A673 (cell line): ENCODE measurements around the gene CPA5. TPM values are rescaled to one million over a fixed set of nuclear protein-coding genes. Genes with fewer than 3 reads are reported as not detected.

Experiments
- BruUV-seq: library from RNA; stranded (reverse); fragments of 400-500 nt; replicated peaks from 2 replicates; lab custom pipeline; 2021; lab: Mats Ljungman, UMichigan
- CTCF ChIA-PET: fragments of 300-600 bp; sonication (Branson Sonifier 250); formaldehyde crosslinking; loops from one replicate; lab custom pipeline; 2022; ENCODE audit warnings: antibody characterized with exemption; lab: Charles Lee
- POLR2A ChIA-PET: fragments of 300-600 bp; sonication (Branson Sonifier 250); formaldehyde crosslinking; loops from one replicate; lab custom pipeline; 2022; ENCODE audit warnings: antibody characterized with exemption; ENCODE audit not compliant: low non-redundant PET; lab: Charles Lee
- DNase-seq: peaks from one replicate; pipeline ENCODE4 v3.0.0-alpha.2; 2015; ENCODE audit warnings: low spot score
- H3K27ac ChIP-seq: fragments of 200-600 bp; sonication (generic); 2 replicates; pipeline ENCODE4 v1.5.1; 2016; ENCODE audit warnings: mixed run types, low read depth, mild to moderate bottlenecking, mixed read lengths, antibody characterized with exemption, low read length; ENCODE audit not compliant: poor library complexity, severe bottlenecking
- H3K27me3 ChIP-seq: fragments of 200-600 bp; sonication (generic); replicated peaks from 2 replicates; pipeline ENCODE4 v1.6.1; 2017; ENCODE audit warnings: mixed run types, low read depth, mild to moderate bottlenecking, mixed read lengths, antibody characterized with exemption, low read length; ENCODE audit not compliant: insufficient read depth, poor library complexity
- H3K36me3 ChIP-seq: fragments of 200-600 bp; sonication (generic); 2 replicates; pipeline ENCODE4 v1.6.1; 2016; ENCODE audit warnings: mixed run types, mild to moderate bottlenecking, mixed read lengths, antibody characterized with exemption, low read length; ENCODE audit not compliant: insufficient read depth, poor library complexity, severe bottlenecking
- H3K4me1 ChIP-seq: fragments of 200-600 bp; sonication (generic); 2 replicates; pipeline ENCODE4 v1.6.1; 2017; ENCODE audit warnings: mixed run types, mild to moderate bottlenecking, mixed read lengths, antibody characterized with exemption, low read length; ENCODE audit not compliant: insufficient read depth, poor library complexity, severe bottlenecking
- H3K4me3 ChIP-seq: fragments of 200-600 bp; sonication (generic); 2 replicates; pipeline ENCODE4 v1.5.1; 2016; ENCODE audit warnings: low read depth, mixed run types, mild to moderate bottlenecking, mixed read lengths, low read length; ENCODE audit not compliant: poor library complexity, severe bottlenecking
- H3K9me3 ChIP-seq: fragments of 200-600 bp; sonication (generic); 2 replicates; pipeline ENCODE4 v1.6.1; 2016; ENCODE audit warnings: mixed run types, low read depth, mild to moderate bottlenecking, mixed read lengths, antibody characterized with exemption, low read length; ENCODE audit not compliant: poor library complexity, severe bottlenecking
- EZH2 ChIP-seq: fragments of 200-600 bp; sonication (generic); IDR thresholded peaks from 2 replicates; pipeline ENCODE4 v1.6.1; 2017; ENCODE audit warnings: borderline replicate concordance, low read depth, mild to moderate bottlenecking, mixed read lengths, antibody characterized with exemption, low read length; ENCODE audit not compliant: poor library complexity, severe bottlenecking
- intact Hi-C: fragments of 100-400 bp; cut with micrococcal nuclease; formaldehyde crosslinking; loops from one replicate; pipeline ENCODE4 v1.10.0; 2022; ENCODE audit not compliant: unreplicated experiment
- total RNA-seq: library from RNA; stranded (reverse); gene quantifications from 2 replicates; pipeline ENCODE4 v1.2.3, GENCODE V29; 2021
- TF ChIP-seq, protein P1 (sequence below): fragments of 300-800, 200-600 bp; sonication (generic); conservative IDR thresholded peaks from 2 replicates; pipeline ENCODE4 v1.5.1; 2017; ENCODE audit warnings: low read depth, mild to moderate bottlenecking, antibody characterized with exemption, low read length, moderate library complexity, mixed read lengths

The CPA5 gene
- total RNA-seq, 1 experiment from 2014 or later, result not detected

- no peak overlapping the region for H3K4me3 ChIP-seq
- intact Hi-C loops, result no loop called here
- ChIA-PET POLR2A (no interaction called here), CTCF (no interaction called here)
- no peak overlapping the region for H3K27ac ChIP-seq
- no peaks in the 10 kb centered on the region for H3K9me3 ChIP-seq
- TF ChIP-seq, protein P1, sequence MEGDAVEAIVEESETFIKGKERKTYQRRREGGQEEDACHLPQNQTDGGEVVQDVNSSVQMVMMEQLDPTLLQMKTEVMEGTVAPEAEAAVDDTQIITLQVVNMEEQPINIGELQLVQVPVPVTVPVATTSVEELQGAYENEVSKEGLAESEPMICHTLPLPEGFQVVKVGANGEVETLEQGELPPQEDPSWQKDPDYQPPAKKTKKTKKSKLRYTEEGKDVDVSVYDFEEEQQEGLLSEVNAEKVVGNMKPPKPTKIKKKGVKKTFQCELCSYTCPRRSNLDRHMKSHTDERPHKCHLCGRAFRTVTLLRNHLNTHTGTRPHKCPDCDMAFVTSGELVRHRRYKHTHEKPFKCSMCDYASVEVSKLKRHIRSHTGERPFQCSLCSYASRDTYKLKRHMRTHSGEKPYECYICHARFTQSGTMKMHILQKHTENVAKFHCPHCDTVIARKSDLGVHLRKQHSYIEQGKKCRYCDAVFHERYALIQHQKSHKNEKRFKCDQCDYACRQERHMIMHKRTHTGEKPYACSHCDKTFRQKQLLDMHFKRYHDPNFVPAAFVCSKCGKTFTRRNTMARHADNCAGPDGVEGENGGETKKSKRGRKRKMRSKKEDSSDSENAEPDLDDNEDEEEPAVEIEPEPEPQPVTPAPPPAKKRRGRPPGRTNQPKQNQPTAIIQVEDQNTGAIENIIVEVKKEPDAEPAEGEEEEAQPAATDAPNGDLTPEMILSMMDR, result no peak
- no peak for TF ChIP-seq EZH2
- no peaks in the 10 kb centered on the region for H3K27me3 ChIP-seq
- peaks cover 8% of the 10 kb centered on the region for H3K4me1 ChIP-seq
- BruUV-seq, result no TSS peak
- no peaks in the 10 kb centered on the region for H3K36me3 ChIP-seq
- DNase-seq, result no peak
These were observed 5.5 kb downstream of the CPA5 start for GRCh38 chr7:130349911-130350782.

DNA sequence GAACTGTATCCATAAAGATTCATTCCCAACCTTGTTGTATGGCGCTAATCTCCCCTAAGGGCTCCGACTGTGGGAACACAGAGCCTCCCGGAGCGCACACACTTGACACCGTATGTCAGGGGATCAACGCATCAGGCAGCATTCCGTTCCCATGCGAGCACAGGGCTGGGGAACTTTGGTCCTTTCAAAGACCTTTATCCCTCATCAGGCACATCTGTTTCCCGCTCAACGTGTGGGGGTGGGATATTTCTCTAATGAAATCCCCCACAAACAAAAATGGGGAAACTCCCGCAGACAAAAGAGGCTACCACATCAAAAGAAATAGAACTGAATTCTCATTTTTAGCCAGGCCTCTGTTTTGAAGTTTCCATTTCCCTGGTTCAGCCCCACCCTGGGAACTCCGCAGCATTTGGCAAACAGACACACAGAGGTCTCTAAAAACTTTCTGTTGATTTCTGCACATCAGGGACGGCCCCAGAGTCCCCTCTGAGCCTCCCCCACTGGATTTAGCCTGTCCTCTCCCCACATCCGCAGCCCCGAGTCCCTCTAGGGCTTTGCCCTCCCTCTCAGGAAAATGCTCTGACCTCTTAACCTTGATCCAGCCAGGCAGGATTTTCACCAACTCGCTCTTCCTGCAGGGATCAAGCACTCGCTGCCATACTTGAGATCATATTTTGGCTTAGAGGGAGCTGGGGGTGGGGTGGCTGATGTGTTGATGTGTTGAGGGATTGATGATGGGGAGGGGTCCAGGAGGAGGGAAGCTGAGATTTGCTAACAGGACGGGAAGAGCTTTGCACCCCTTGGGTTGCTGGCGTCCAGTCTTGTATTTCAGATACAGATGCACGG is 6.6 kb downstream of the CPA5 start:
- POLR2A ChIA-PET, result no interaction called here
- TF ChIP-seq, protein P1, result no peak
- no peak for TF ChIP-seq EZH2
- CTCF ChIA-PET, result no interaction called here
- Histone ChIP-seq H3K36me3 (no peaks in the 10 kb centered on the region), H3K9me3 (no peaks in the 10 kb centered on the region), H3K4me1 (peaks cover 10% of the 10 kb centered on the region), H3K27me3 (no peaks in the 10 kb centered on the region), H3K4me3 (no peak overlapping the region), H3K27ac (no peak overlapping the region)
- intact Hi-C loops, result no loop called here
- DNase-seq, result no peak
- no TSS peak for BruUV-seq

DNA sequence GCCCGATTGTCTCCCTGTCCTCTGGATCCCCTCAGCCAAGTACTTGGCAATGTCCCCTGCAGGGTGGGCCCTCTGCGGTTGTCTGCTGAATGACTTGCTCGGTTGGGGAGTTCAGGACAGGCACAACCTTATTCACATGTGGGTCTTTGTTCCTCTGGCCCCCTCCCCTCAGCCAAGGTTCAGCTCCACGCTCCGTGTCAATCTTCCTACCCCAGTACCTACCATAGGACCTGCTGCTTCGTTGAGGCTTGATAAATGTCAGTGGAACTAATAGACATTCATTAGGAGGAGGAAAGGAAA is 7.1 kb downstream of the CPA5 start:
- intact Hi-C loops, result loop anchor here (2.0 kb wide), 1 partner anchor 73 kb away; no protein-coding TSS in a partner anchor
- Histone ChIP-seq H3K27ac (no peak overlapping the region), H3K36me3 (no peaks in the 10 kb centered on the region), H3K27me3 (no peaks in the 10 kb centered on the region), H3K9me3 (no peaks in the 10 kb centered on the region), H3K4me3 (no peak overlapping the region), H3K4me1 (peaks cover 15% of the 10 kb centered on the region)
- POLR2A ChIA-PET, result no interaction called here
- no TSS peak for BruUV-seq
- TF ChIP-seq, protein P1, result no peak
- TF ChIP-seq EZH2, result no peak
- DNase-seq, result no peak
- CTCF ChIA-PET, result no interaction called here
